Hepatocyte (in vitro differentiated cells): Measurements from ENCODE around the gene TULP4. TPM values are rescaled to one million over a fixed set of nuclear protein-coding genes. Genes with fewer than 3 reads are reported as not detected.

Experiments used
- DNase-seq: peaks from one replicate; pipeline ENCODE4 v3.0.0-alpha.2; 2016; ENCODE audit warnings: low spot score
- H2AFZ ChIP-seq: fragments of 200-600 bp; sonication (generic); 2 replicates; pipeline ENCODE4 v1.6.0; 2016; ENCODE audit warnings: antibody characterized with exemption, mild to moderate bottlenecking
- H3K27ac ChIP-seq: fragments of 200-600 bp; sonication (generic); 2 replicates; pipeline ENCODE4 v1.5.1; 2016; ENCODE audit warnings: mild to moderate bottlenecking
- H3K27me3 ChIP-seq: fragments of 200-600 bp; sonication (generic); 2 replicates; pipeline ENCODE4 v1.6.1; 2016
- H3K36me3 ChIP-seq: fragments of 200-600 bp; sonication (generic); replicated peaks from 2 replicates; pipeline ENCODE4 v1.5.1; 2016; ENCODE audit warnings: low read depth; ENCODE audit not compliant: insufficient read depth
- H3K4me1 ChIP-seq: fragments of 200-600 bp; sonication (generic); 2 replicates; pipeline ENCODE4 v1.5.1; 2016; ENCODE audit warnings: mild to moderate bottlenecking, moderate library complexity; ENCODE audit not compliant: insufficient read depth
- H3K4me2 ChIP-seq: fragments of 200-600 bp; sonication (generic); 2 replicates; pipeline ENCODE4 v1.6.0; 2016
- H3K4me3 ChIP-seq: fragments of 200-600 bp; sonication (generic); 2 replicates; pipeline ENCODE4 v1.5.1; 2016; ENCODE audit warnings: mild to moderate bottlenecking
- H3K79me2 ChIP-seq: fragments of 200-600 bp; sonication (generic); 2 replicates; pipeline ENCODE4 v1.6.0; 2017; ENCODE audit warnings: mild to moderate bottlenecking
- H3K9me2 ChIP-seq: fragments of 200-600 bp; sonication (generic); replicated peaks from 2 replicates; pipeline ENCODE4 v1.6.0; 2017; ENCODE audit warnings: mild to moderate bottlenecking; ENCODE audit not compliant: insufficient read depth
- H3K9me3 ChIP-seq: fragments of 200-600 bp; sonication (generic); 2 replicates; pipeline ENCODE4 v1.5.1; 2016; ENCODE audit warnings: low read depth, mild to moderate bottlenecking
- H4K20me1 ChIP-seq: fragments of 200-600 bp; sonication (generic); 2 replicates; pipeline ENCODE4 v1.6.0; 2016; ENCODE audit warnings: mild to moderate bottlenecking; ENCODE audit not compliant: insufficient read depth, poor library complexity, severe bottlenecking
- CTCF ChIP-seq: fragments of 200-600 bp; sonication (generic); IDR thresholded peaks from 2 replicates; pipeline ENCODE4 v1.5.1; 2016; ENCODE audit warnings: antibody characterized with exemption, mild to moderate bottlenecking; ENCODE audit not compliant: poor library complexity
- EZH2 ChIP-seq: fragments of 200-600 bp; sonication (generic); IDR thresholded peaks from 2 replicates; pipeline ENCODE4 v1.6.1; 2016; ENCODE audit warnings: antibody characterized with exemption, mild to moderate bottlenecking, borderline replicate concordance
- EZH2phosphoT487 ChIP-seq: fragments of 200-600 bp; sonication (generic); IDR thresholded peaks from one replicate; pipeline ENCODE4 v1.6.1; 2018; ENCODE audit warnings: antibody characterized with exemption, mild to moderate bottlenecking, low read depth, moderate library complexity; ENCODE audit not compliant: unreplicated experiment, severe bottlenecking
- WGBS: methylation state at CpG from one replicate; pipeline ENCODE4 v1.1.6; 2016; ENCODE audit warnings: low lambda C conversion rate; ENCODE audit errors: missing lambda C conversion rate; 5-methylcytosine and 5-hydroxymethylcytosine counted together
- polyA plus RNA-seq: library from polyadenylated mRNA; unstranded; fragments of >200 nt; fragmentation: Nextera tagmentation; extraction: Ambion mirVana; gene quantifications from 2 replicates; pipeline ENCODE4 v1.2.1, GENCODE V29; 2016
- total RNA-seq: library from RNA; depleted of rRNA; stranded (reverse); fragments of >200 nt; gene quantifications from 2 replicates; pipeline ENCODE4 v1.2.3, GENCODE V29; 2014

Gene TULP4
- total and polyA plus RNA-seq, 2 experiments from 2014 or later = 30.1 to 129 TPM

GRCh38 chr6:158381214-158381613 is 68.9 kb downstream of the TULP4 start:
- H3K9me2 ChIP-seq = no peaks in the 10 kb centered on the region
- H3K36me3 ChIP-seq = no peaks in the 10 kb centered on the region
- DNase-seq = no peak
- WGBS = 74% methylated on average over 2 of the region's 2 CpGs
- no peak overlapping the region for H3K4me3 ChIP-seq
- H4K20me1 ChIP-seq = peaks cover 9% of the 10 kb centered on the region
- H3K9me3 ChIP-seq = no peaks in the 10 kb centered on the region
- no peaks in the 10 kb centered on the region for H3K27me3 ChIP-seq
- H3K27ac ChIP-seq = no peak overlapping the region
- H3K4me2 ChIP-seq = no peak overlapping the region
- no peak overlapping the region for H2AFZ ChIP-seq
- H3K79me2 ChIP-seq = peaks cover 70% of the 10 kb centered on the region
- TF ChIP-seq EZH2phosphoT487 (no peak), EZH2 (no peak), CTCF (no peak)
- peaks cover 5% of the 10 kb centered on the region for H3K4me1 ChIP-seq

GRCh38 chr6:158382491-158382890 is 70.2 kb downstream of the TULP4 start:
- DNase-seq = no peak
- TF ChIP-seq EZH2 (no peak), CTCF (no peak), EZH2phosphoT487 (no peak)
- Histone ChIP-seq H3K27ac (no peak overlapping the region), H2AFZ (no peak overlapping the region), H3K9me3 (no peaks in the 10 kb centered on the region), H3K9me2 (no peaks in the 10 kb centered on the region), H3K4me2 (no peak overlapping the region), H3K4me3 (no peak overlapping the region), H3K27me3 (no peaks in the 10 kb centered on the region), H3K79me2 (peaks cover 70% of the 10 kb centered on the region), H3K36me3 (no peaks in the 10 kb centered on the region), H4K20me1 (peaks cover 9% of the 10 kb centered on the region), H3K4me1 (peaks cover 5% of the 10 kb centered on the region)
- 95% methylated on average over 1 of the region's 1 CpG for WGBS

GRCh38 chr6:158383057-158383456 is 70.8 kb downstream of the TULP4 start:
- H3K9me3 ChIP-seq = no peaks in the 10 kb centered on the region
- no peak overlapping the region for H2AFZ ChIP-seq
- DNase-seq = no peak
- H3K27ac ChIP-seq = no peak overlapping the region
- H3K79me2 ChIP-seq = peaks cover 67% of the 10 kb centered on the region
- H3K9me2 ChIP-seq = no peaks in the 10 kb centered on the region
- no peak for TF ChIP-seq CTCF
- no peak for TF ChIP-seq EZH2
- TF ChIP-seq EZH2phosphoT487 = no peak
- H4K20me1 ChIP-seq = peaks cover 9% of the 10 kb centered on the region
- H3K4me1 ChIP-seq = peaks cover 3% of the 10 kb centered on the region
- no peaks in the 10 kb centered on the region for H3K36me3 ChIP-seq
- H3K4me2 ChIP-seq = no peak overlapping the region
- WGBS = 100% methylated on average over 1 of the region's 1 CpG
- H3K4me3 ChIP-seq = no peak overlapping the region
- H3K27me3 ChIP-seq = no peaks in the 10 kb centered on the region

- no peak overlapping the region for H2AFZ ChIP-seq
- no peaks in the 10 kb centered on the region for H3K9me2 ChIP-seq
- H3K79me2 ChIP-seq = peaks cover 67% of the 10 kb centered on the region
- TF ChIP-seq EZH2phosphoT487 (no peak), CTCF (no peak), EZH2 (no peak)
- H3K4me1 ChIP-seq = no peaks in the 10 kb centered on the region
- no peaks in the 10 kb centered on the region for H3K27me3 ChIP-seq
- H3K9me3 ChIP-seq = no peaks in the 10 kb centered on the region
- H3K27ac ChIP-seq = no peak overlapping the region
- peaks cover 9% of the 10 kb centered on the region for H4K20me1 ChIP-seq
- H3K4me3 ChIP-seq = no peak overlapping the region
- H3K36me3 ChIP-seq = no peaks in the 10 kb centered on the region
- 92% methylated on average over 3 of the region's 3 CpGs for WGBS
- no peak for DNase-seq
- H3K4me2 ChIP-seq = no peak overlapping the region
Measured at GRCh38 chr6:158383542-158383941, 71.3 kb downstream of the TULP4 start.
